GM21515 (cell line): ENCODE results near the gene SLC11A1.

ENCODE experiments used
- ATAC-seq: cut with Tn5 transposase; IDR thresholded peaks from one replicate; pipeline ENCODE4 v1.9.1; 2021; ENCODE audit not compliant: unreplicated experiment

SLC11A1 gene

DNA sequence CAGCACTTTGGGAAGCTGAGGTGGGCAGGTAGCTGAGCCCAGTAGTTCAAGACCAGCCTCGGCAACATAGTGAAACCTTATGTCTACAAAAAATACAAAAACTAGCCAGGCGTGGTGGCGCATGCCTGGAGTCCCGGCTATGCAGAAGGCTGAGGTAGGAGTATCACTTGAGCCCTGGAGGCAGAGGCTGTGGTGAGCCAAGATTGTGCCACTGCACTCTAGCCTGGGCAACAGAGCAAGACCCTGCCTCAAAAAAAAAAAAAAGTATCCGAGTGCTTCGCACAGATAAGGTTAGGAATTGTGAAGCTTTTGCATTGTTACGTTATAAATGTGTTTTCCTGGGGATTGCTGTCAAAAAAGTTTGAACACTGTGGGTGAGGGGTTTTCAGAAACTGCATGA, 21.7 kb downstream of the SLC11A1 start:
- ATAC-seq = no peak

DNA sequence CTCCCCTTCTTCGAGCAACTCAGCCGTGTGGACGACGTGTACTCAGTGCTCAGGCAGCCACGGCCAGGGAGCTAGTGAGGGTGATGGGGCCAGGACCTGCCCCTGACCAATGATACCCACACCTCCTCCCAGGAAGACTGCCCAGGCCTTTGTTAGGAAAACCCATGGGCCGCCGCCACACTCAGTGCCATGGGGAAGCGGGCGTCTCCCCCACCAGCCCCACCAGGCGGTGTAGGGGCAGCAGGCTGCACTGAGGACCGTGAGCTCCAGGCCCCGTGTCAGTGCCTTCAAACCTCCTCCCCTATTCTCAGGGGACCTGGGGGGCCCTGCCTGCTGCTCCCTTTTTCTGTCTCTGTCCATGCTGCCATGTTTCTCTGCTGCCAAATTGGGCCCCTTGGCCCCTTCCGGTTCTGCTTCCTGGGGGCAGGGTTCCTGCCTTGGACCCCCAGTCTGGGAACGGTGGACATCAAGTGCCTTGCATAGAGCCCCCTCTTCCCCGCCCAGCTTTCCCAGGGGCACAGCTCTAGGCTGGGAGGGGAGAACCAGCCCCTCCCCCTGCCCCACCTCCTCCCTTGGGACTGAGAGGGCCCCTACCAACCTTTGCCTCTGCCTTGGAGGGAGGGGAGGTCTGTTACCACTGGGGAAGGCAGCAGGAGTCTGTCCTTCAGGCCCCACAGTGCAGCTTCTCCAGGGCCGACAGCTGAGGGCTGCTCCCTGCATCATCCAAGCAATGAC, 22.4 kb downstream of the SLC11A1 start:
- no peak for ATAC-seq

DNA sequence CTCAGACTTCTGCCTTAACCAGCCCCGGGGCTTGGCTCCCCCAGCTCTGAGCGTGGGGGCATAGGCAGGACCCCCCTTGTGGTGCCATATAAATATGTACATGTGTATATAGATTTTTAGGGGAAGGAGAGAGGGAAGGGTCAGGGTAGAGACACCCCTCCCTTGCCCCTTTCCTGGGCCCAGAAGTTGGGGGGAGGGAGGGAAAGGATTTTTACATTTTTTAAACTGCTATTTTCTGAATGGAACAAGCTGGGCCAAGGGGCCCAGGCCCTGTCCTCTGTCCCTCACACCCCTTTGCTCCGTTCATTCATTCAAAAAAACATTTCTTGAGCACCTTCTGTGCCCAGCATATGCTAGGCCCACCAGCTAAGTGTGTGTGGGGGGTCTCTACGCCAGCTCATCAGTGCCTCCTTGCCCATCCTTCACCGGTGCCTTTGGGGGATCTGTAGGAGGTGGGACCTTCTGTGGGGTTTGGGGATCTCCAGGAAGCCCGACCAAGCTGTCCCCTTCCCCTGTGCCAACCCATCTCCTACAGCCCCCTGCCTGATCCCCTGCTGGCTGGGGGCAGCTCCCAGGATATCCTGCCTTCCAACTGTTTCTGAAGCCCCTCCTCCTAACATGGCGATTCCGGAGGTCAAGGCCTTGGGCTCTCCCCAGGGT, 23.1 kb downstream of the SLC11A1 start:
- no peak for ATAC-seq

DNA sequence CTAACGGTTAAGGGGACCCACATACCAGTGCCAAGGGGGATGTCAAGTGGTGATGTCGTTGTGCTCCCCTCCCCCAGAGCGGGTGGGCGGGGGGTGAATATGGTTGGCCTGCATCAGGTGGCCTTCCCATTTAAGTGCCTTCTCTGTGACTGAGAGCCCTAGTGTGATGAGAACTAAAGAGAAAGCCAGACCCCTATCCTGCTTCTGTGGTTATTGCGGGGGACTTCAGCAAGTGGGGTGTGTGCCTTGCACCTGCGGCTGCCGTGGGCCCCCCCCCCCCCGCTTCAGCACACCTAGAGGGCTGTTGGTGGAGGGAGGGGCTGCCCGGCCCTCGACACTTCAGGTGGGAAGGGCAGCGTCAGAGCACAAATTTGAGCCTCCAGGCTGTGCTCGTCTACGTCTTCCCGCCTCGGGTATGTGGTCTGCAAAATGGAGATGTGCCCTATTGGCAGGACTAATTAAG, 23.7 kb downstream of the SLC11A1 start:
- ATAC-seq = peak; percentile 17

DNA sequence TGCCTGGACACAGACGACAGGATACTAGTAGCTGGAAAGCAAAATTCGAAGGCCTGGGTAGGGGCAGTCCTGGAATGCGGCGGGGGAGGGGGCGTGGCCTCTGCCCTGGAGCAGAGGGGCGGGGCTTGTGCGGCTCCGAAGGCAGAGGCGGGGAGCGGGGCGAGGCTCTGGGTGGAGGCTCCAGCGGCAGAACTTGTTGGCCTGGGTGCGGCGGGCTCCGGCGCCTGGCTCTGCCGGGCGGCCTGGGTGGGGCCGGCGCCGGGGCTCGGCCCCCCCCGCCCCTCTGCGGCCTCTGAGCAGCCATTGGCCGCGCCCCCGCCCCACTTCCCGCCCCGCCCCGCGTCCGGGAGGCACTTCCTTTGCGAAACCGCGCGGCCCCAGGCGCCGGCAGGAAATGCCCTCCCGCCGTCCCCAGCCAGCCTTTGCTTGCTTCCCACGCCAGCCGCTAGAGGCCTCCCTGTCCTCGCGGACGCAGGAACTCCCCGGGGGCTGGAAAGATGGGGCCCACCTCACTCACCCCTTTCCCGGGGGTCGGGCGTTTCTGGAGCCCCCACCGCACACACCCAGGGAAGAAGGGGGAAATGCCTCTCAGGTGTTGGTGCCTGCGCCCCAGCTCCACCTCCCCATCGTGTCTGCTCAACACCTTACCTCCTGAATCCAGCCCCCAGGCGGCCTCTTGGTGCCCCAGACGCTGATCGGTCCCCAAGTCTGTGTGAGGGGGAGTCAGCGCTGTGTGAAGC, 24.3 kb downstream of the SLC11A1 start:
- peak; percentile 80 for ATAC-seq

DNA sequence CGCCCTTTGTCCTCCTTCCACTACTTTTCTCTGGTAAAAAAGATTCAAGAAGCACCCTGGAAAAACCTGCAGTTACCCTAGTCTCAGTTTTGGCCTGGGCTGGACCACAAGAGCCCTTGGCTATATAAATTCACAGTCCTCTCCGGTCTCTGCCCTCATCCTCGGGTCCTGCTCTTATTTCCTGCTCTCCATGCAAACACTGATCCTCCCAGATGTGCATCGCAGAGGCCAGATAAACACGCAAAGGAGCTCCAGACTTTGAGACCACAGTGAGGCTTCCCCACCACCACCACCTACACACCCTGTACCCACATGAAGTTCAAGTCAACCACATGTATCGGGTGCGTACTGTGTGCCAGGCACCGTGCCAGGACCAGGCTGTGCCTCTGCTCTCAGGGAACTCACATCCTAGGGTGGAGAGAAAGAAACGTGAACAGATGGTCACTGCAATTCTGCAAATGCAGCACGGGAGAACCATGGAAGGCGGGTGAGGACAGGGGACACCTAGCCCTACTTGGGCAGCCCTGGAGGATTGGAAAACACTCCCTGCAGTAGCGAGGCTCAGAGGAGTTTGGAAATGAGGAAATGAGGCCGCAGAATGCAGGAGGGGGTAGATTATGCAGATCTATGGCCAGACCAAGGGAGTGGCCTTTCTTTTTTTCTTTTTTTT, 25.0 kb downstream of the SLC11A1 start:
- ATAC-seq = no peak

DNA sequence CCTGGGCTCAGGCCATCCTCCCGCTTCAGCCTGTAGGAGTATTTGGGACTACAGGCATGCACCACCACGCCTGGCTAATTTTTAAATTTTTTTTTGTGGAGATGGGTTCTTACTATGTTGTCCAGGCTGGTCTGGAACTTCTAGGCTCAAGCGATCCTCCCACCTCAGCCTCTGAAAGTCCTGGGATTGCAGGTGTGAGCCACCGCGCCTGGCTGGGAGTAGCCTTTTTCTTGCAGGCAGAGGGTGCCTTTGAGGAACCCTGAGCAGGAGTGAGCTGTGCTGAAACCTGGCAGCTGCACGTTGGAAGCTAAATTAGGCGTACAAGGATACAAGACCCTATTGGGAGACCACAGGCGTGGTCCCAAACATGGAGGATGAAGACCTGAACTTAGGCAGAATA, 25.6 kb downstream of the SLC11A1 start:
- ATAC-seq = no peak

DNA sequence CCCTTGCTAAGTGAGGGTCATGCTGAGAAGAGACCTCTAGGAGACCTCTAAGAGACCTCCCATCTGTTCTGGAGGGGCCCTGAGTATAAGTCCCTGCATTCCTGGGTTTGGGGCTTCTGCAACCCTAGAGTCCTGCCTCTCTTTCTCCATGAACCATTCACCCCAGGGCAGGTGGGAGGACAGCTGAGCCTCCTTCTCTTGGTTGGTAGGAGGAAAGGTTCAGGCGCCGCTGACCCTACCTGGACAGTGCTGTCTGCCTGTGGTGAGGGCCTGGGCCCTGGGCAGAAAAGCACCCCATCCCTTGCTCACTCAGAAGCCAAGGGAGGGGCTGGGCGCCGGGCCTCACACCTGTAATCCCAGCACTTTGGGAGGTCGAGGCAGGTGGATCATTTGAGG, 36.2 kb downstream of the SLC11A1 start:
- ATAC-seq = no peak

DNA sequence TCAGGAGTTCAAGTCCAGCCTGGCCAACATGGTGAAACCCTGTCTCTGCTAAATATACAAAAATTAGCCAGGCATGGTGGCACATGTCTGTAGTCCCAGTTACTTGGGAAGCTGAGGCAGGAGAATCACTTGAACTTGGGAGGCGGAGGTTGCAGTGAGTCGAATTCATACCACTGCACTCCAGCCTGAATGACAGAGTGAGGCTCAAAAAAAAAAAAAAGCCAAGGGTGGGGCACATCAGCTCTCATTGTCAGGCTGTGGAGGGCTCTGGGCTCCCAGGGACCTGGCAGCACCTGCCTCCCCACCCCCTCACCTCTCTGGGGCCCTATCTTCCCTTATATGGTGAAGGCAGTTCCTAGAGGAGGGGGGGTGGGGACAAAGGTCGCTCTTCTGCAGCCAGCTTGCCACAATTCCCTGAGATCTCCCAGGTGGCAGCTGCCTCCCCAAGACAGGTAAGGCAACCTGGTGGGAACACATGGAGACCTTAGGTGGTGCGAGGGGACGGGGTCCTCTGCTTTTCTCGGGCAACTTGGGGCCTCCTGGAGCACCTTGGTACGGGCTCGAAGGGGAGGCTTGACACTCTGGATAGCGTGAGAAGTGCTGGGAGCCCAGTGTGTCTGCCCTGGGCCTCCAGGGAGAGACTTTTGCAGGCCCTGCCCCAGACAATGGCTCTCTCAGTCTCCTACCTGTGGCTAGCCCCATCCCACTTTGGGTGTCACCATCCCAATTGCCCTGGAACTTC, 36.8 kb downstream of the SLC11A1 start, which contains the start of gene VIL1:
Gene VIL1, plus strand, starts transcription at position 407 of the 742 bp plus-strand sequence. CDS start 4,656 bp downstream, outside the sequence.
- ATAC-seq = no peak

DNA sequence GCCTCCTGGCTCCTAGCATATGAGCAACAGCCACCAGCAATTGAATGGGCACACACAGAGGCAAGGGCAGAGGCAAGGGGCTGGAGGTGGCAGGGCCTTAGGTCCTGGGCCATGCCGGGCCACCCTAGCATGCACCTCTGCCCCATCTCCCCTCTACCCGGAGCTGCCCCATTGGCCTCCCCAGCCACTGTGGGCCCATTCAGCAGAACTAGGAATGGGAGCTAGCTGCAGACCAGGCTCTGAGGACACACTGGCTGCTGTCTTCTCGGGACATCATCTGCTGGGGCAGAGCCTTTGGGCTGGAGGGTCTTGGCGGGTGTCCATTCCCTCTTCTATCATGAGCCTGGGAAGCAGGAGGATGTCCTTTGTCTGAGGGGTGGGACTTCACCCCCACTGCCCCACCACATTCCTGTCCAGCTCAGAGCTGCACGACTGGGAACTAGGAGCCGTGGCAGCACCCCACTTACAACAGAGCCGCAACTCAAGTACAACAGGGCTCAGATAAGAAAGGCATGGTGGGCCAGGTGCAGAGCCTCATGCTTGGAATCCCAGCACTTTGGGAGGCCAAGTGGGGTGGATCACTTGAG, 37.6 kb downstream of the SLC11A1 start:
- ATAC-seq = no peak

DNA sequence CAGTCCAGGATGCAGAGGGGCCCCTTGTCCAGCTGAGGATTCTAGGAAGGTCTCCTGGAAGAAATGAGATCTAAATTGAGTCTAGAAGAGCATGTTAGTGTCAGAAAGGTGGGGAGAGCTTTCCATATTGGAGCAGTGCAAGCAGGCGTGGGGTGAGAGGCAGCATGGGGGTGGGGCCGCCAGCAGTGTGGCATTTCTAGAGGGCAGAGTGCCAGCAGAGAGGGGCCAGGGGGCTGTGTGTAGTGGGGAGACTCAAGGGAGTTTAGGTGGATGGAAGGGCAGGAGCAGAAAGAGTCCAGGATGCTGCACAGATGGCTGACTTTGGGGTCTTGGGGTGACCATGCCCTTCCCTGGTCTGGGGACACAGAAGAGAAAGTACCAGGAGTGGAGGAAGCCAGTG, 39.0 kb downstream of the SLC11A1 start:
- no peak for ATAC-seq

DNA sequence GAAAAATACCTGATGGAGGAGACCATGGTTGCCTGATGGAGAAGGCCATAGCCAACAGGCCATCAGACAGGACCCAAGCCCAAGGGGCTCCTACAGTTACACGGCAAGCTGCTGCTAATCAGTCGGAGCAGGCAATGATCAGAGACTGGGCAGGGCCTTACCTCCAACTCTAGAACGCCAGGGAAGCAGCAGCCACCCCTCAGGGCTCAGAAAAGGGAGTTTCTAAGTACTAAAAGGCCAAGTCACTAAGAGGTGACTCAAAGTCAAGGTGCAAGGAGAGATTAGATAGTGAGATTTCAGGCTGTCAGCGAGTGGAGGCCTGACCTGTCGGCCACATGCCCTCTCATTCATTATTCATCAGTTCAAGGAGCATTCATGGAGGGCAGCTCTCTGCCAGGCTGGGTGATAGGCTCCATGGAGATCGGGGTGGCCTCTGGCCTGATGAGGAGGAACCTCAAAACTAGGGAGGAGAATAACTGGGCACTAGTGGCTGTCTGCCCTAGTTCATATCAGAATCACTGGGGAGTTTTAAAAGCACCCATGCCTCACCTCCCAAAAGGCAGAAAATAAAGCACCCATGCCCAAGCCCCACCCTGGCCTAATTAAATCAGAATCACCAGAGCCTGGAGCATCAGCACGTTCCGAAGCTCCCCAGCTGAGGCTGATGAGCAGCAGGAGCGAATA, 40.5 kb downstream of the SLC11A1 start:
- ATAC-seq = no peak

DNA sequence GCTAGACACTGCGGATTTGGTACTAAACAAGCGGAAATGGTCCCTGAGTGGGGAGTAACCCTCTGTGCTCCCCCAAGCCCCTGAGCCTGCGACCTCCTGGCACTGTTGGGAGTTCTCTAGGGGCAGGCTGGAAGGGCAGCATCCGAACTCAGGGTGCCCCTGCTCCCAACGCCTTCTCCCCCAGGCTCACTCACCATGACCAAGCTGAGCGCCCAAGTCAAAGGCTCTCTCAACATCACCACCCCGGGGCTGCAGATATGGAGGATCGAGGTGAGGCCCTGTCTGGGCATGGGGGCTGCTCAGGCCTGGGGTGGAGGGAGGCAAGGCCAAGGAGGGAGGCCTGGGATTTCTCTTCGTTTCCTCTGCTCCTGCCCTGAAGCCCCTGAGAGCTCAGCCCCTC, 41.5 kb downstream of the SLC11A1 start:
- no peak for ATAC-seq

DNA sequence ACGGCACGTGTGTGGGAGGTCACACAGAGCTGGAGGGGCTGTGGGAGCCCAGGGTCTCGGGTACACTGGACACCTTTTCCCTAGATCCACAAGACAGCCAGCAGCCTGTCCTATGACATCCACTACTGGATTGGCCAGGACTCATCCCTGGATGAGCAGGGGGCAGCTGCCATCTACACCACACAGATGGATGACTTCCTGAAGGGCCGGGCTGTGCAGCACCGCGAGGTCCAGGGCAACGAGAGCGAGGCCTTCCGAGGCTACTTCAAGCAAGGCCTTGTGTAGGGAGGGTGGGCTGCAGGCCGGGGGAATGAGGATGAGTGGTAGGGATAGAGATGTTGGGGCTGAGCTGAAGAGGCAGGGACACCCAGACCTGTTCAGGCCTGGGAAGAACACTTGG, 43.5 kb downstream of the SLC11A1 start:
- ATAC-seq = no peak

DNA sequence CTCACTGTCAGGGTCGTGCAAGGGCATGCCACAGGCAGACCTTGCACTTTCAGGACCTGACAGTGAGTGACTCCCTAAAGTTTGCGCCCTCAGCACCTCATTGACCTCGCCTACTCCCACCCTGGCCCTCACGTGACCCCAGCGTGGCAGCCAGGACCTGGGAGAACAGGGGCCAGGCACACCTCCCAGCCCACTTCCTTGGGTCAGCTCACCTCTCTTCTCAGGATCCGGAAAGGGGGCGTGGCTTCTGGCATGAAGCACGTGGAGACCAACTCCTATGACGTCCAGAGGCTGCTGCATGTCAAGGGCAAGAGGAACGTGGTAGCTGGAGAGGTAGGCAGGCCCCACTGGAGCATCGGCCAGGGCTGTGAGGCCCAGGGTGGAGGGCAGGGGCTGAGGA, 45.7 kb downstream of the SLC11A1 start:
- ATAC-seq = no peak

DNA sequence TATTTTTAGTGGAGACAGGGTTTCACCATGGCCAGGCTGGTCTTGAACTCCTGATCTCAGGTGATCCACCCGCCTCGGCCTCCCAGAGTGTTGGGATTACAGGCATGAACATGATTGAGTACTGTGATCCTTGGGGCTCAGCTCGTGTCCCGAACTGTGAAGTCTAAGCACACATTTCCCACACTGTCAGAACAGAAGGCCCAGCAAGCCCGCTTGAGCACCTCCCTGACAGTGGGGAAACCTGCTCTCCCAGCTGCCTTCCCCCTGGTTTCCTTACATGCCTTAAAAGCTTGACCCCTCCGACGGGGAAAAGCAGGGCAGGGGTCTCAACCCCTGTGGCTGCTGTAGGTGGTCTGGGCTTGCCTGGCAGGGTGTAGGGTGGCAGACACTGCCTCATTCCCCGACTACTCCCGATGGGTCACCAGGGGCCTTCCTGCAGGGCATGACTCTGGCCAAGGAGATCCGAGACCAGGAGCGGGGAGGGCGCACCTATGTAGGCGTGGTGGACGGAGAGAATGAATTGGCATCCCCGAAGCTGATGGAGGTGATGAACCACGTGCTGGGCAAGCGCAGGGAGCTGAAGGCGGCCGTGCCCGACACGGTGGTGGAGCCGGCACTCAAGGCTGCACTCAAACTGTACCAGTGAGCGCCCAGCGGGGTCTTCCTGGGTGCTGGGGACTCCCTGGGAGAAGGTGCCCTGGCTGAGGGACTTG, 46.9 kb downstream of the SLC11A1 start:
- no peak for ATAC-seq

DNA sequence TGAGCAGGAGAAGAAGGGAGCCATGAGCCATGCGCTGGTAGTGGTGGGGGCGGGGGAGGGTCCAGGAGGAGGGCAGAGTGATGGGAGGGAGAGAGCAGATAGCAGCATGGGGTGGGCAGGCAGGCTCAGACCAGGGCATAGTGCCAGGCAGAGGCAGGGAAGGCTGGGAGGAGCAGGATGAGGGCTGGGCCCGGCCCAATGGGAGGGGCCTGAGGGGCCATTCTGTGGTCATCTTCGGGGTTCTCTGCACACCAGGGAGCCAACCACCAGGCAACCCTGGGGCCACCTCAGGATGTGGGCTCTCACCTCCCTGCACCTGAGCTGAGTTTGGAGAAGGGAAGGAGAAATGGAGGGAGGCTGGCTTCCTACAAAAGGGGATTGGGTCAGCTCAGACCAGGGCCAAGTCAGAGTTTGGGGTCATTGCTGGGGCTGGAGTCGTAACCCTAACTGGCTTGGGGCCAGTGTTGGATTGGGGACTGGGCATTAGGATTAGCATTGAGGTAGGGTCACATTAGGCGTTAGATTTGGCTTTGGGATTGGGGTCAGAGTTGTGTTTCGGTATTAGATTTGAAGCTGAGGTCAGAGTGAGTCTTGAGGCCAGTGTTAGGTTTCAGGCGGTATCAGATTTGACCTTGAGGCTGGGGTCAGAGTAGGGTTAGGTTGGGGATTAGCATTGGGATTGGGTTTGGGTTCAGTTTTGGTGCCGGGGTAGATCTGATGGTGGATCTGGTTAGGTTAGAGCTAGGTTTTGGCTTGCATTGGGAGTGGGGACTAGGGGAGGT, 48.0 kb downstream of the SLC11A1 start:
- no peak for ATAC-seq

DNA sequence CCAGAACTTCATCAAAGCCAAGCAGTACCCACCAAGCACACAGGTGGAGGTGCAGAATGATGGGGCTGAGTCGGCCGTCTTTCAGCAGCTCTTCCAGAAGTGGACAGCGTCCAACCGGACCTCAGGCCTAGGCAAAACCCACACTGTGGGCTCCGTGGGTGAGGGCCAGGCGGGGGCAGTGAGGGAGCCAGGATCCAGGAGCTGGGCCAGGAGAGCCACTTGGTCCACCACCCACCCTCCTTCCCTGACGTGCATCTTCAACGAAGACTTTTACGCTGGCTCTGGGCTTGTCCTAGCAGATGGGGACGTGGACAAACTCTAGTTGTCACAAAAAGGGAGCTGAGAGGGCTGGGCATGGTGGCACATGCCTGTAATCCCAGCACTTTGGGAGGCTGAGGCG, 48.6 kb downstream of the SLC11A1 start:
- ATAC-seq = no peak
